ENCODE data around the gene PLCL2. TPM values are rescaled to one million over a fixed set of nuclear protein-coding genes. Genes with fewer than 3 reads are reported as not detected.

The PLCL2 gene
- total RNA-seq, 1 experiment from 2014 or later, result 32.1 TPM

- Histone ChIP-seq H3K14ac (ENCODE audit: insufficient read depth, low read length) (no peak overlapping the region), H3K79me2 (ENCODE audit: insufficient read depth, low read length) (no peaks in the 10 kb centered on the region; the same call in 1 of the 2 replicates), H2BK15ac (ENCODE audit: low read depth, low read length) (no peak overlapping the region), H3K27me3 (ENCODE audit: insufficient read depth, low read length) (peaks cover 25% of the 10 kb centered on the region; the same call in 1 of the 2 replicates), H2BK5ac (ENCODE audit: insufficient read length, low read length) (no peak overlapping the region), H2BK12ac (ENCODE audit: insufficient read length, low read depth, low read length) (no peak overlapping the region), H3K23ac (ENCODE audit: insufficient read length, low read depth, low read length) (no peak overlapping the region), H3K23me2 (ENCODE audit: insufficient read length, low read depth, low read length, poor library complexity, severe bottlenecking) (no peaks in the 10 kb centered on the region), H3K4me2 (ENCODE audit: insufficient read depth, insufficient read length, low read length) (no peak overlapping the region), H2BK20ac (ENCODE audit: low read depth, low read length, poor library complexity, severe bottlenecking) (no peak overlapping the region), H2AK5ac (ENCODE audit: insufficient read length, low read length) (no peak overlapping the region), H3K27ac (ENCODE audit: insufficient read length, low read depth, low read length) (no peak overlapping the region), H4K20me1 (ENCODE audit: control insufficient read depth, insufficient read depth, insufficient read length) (no peaks in the 10 kb centered on the region), H3K9ac (ENCODE audit: extremely low read depth, insufficient read length, low read length) (no peak overlapping the region), H2AFZ (ENCODE audit: low read length) (no peak overlapping the region), H3K4ac (ENCODE audit: low read depth, low read length) (no peak overlapping the region), H3K4me1 (ENCODE audit: insufficient read depth, low read length) (no peaks in the 10 kb centered on the region), H3K56ac (ENCODE audit: insufficient read length, low read depth, low read length) (no peak overlapping the region), H4K91ac (ENCODE audit: insufficient read length, low read depth, low read length) (no peak overlapping the region), H3K79me1 (ENCODE audit: insufficient read depth, low read depth, low read length, poor library complexity, severe bottlenecking) (no peaks in the 10 kb centered on the region), H4K5ac (ENCODE audit: insufficient read length, low read depth, low read length) (no peak overlapping the region), H3T11ph (ENCODE audit: low read length) (no peak overlapping the region), H3K9me3 (ENCODE audit: control insufficient read depth, low read depth, low read length) (no peaks in the 10 kb centered on the region), H2BK120ac (ENCODE audit: low read depth, low read length, poor library complexity, severe bottlenecking) (no peak overlapping the region), H4K8ac (replicated peaks; ENCODE audit: insufficient read length, low read depth, low read length) (no peak overlapping the region), H3K18ac (ENCODE audit: insufficient read length, low read depth, low read length) (no peak overlapping the region)
- TF ChIP-seq, protein P1, sequence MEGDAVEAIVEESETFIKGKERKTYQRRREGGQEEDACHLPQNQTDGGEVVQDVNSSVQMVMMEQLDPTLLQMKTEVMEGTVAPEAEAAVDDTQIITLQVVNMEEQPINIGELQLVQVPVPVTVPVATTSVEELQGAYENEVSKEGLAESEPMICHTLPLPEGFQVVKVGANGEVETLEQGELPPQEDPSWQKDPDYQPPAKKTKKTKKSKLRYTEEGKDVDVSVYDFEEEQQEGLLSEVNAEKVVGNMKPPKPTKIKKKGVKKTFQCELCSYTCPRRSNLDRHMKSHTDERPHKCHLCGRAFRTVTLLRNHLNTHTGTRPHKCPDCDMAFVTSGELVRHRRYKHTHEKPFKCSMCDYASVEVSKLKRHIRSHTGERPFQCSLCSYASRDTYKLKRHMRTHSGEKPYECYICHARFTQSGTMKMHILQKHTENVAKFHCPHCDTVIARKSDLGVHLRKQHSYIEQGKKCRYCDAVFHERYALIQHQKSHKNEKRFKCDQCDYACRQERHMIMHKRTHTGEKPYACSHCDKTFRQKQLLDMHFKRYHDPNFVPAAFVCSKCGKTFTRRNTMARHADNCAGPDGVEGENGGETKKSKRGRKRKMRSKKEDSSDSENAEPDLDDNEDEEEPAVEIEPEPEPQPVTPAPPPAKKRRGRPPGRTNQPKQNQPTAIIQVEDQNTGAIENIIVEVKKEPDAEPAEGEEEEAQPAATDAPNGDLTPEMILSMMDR (conservative IDR thresholded peaks at IDR 0.05), result no peak
- peaks cover 89% of the 10 kb centered on the region for H3K27me3 Mint-ChIP-seq (ENCODE audit: low read depth)
- H3K9me3 Mint-ChIP-seq, result no peaks in the 10 kb centered on the region; a peak in 2 of 5 replicates
- H3K27ac Mint-ChIP-seq, result no peak overlapping the region
- no CpG with 5 or more reads among the region's 3 CpGs for WGBS (ENCODE audit: extremely low coverage, insufficient read length, low lambda C conversion rate)
- H3K4me3 Mint-ChIP-seq, result no peak overlapping the region
- no peak for DNase-seq
- peaks cover 28 to 35% of the 10 kb centered on the region in 2 experiments for H3K4me1 Mint-ChIP-seq
- H3K36me3 Mint-ChIP-seq (ENCODE audit: insufficient read depth in 1 of 3, low read depth in 3 of 3), result no peaks in the 10 kb centered on the region
These were observed 110.8 kb downstream of the PLCL2 start for GRCh38 chr3:16995601-16996000.
